Activated CD4-positive, alpha-beta T cell treated with anti-CD3 and anti-CD28 coated beads, Interleukin-2, amount 10 ng/mL, durations not matched to agents 7 days and 5 days (primary cell): ENCODE results near the gene COL2A1. TPM values are rescaled to one million over a fixed set of nuclear protein-coding genes. Genes with fewer than 3 reads are reported as not detected.

ENCODE experiments used
- CTCF ChIA-PET: fragments of 350-600 bp; sonication (Branson Sonifier 250); formaldehyde crosslinking; loops from one replicate; lab custom pipeline; 2021; ENCODE audit warnings: antibody characterized with exemption; lab: Charles Lee
- POLR2A ChIA-PET: fragments of 350-600 bp; sonication (Branson Sonifier 250); formaldehyde crosslinking; loops from one replicate; lab custom pipeline; 2021; ENCODE audit warnings: antibody characterized with exemption; lab: Charles Lee
- DNase-seq: peaks from one replicate; pipeline ENCODE4 v3.0.0-alpha.2; 2020
- H3K27ac Mint-ChIP-seq: one replicate; pipeline ENCODE4 v1.8.0; 2021; ENCODE audit warnings: mild to moderate bottlenecking, moderate library complexity, mixed read lengths
- H3K27me3 Mint-ChIP-seq: one replicate; pipeline ENCODE4 v1.8.0; 2021; ENCODE audit warnings: mixed read lengths
- H3K36me3 Mint-ChIP-seq: one replicate; pipeline ENCODE4 v1.8.0; 2021; ENCODE audit warnings: low read depth, mixed read lengths
- H3K4me1 Mint-ChIP-seq: one replicate; pipeline ENCODE4 v1.8.0; 2021; ENCODE audit warnings: mixed read lengths
- H3K4me3 Mint-ChIP-seq: one replicate; pipeline ENCODE4 v1.8.0; 2021; ENCODE audit warnings: mild to moderate bottlenecking, moderate library complexity, mixed read lengths
- H3K9me3 Mint-ChIP-seq: one replicate; pipeline ENCODE4 v1.8.0; 2021; ENCODE audit warnings: mixed read lengths
- total RNA-seq, 2 experiments: library from RNA; stranded (reverse); gene quantifications; one replicate each; pipeline ENCODE4 v1.2.3, GENCODE V29; 2021

COL2A1 gene
- total RNA-seq, 2 experiments from 2014 or later: not detected

- POLR2A ChIA-PET: interaction anchor here (0.7 kb wide), 1 partner anchor 937 kb away, joined by 3 read pairs; no protein-coding TSS in a partner anchor
- no peaks in the 10 kb centered on the region for H3K4me1 Mint-ChIP-seq
- H3K36me3 Mint-ChIP-seq: no peaks in the 10 kb centered on the region
- H3K27me3 Mint-ChIP-seq: peaks cover 58% of the 10 kb centered on the region
- no peak for DNase-seq
- H3K9me3 Mint-ChIP-seq: no peaks in the 10 kb centered on the region
- no peak overlapping the region for H3K4me3 Mint-ChIP-seq
- H3K27ac Mint-ChIP-seq: no peak overlapping the region
- CTCF ChIA-PET: interaction anchor here (0.9 to 1.3 kb wide), 2 partner anchors 12 to 71 kb away, joined by 3 to 5 read pairs; no protein-coding TSS in a partner anchor
Observed at GRCh38 chr12:48017496-48017895, 13.2 kb upstream of the COL2A1 start.

- ChIA-PET CTCF (interaction anchor here (1.3 kb wide), 1 partner anchor 11 kb away, joined by 5 read pairs; no protein-coding TSS in a partner anchor), POLR2A (interaction anchor here (0.7 kb wide), 1 partner anchor 936 kb away, joined by 3 read pairs; no protein-coding TSS in a partner anchor)
- Mint-ChIP-seq H3K9me3 (no peaks in the 10 kb centered on the region), H3K4me3 (no peak overlapping the region), H3K36me3 (no peaks in the 10 kb centered on the region), H3K27ac (no peak overlapping the region), H3K4me1 (no peaks in the 10 kb centered on the region), H3K27me3 (peaks cover 50% of the 10 kb centered on the region)
- no peak for DNase-seq
Observed at GRCh38 chr12:48016373-48017020, 12.2 kb upstream of the COL2A1 start.

GRCh38 chr12:48015954-48016353, 11.7 kb upstream of the COL2A1 start:
- CTCF ChIA-PET: interaction anchor here (1.0 kb wide), 1 partner anchor 21 kb away, joined by 3 read pairs; no protein-coding TSS in a partner anchor
- H3K9me3 Mint-ChIP-seq: no peaks in the 10 kb centered on the region
- no peaks in the 10 kb centered on the region for H3K4me1 Mint-ChIP-seq
- peaks cover 54% of the 10 kb centered on the region for H3K27me3 Mint-ChIP-seq
- H3K27ac Mint-ChIP-seq: no peak overlapping the region
- no peak for DNase-seq
- POLR2A ChIA-PET: no interaction called here
- H3K36me3 Mint-ChIP-seq: no peaks in the 10 kb centered on the region
- H3K4me3 Mint-ChIP-seq: no peak overlapping the region

GRCh38 chr12:48015129-48015528, 10.9 kb upstream of the COL2A1 start:
- POLR2A ChIA-PET: no interaction called here
- peaks cover 58% of the 10 kb centered on the region for H3K27me3 Mint-ChIP-seq

GRCh38 chr12:48013287-48013686, 9.0 kb upstream of the COL2A1 start:
- no peaks in the 10 kb centered on the region for H3K36me3 Mint-ChIP-seq

More at GRCh38 chr12:48015129-48015528, 10.9 kb upstream of the COL2A1 start:
- no peak for DNase-seq
- Mint-ChIP-seq H3K9me3 (no peaks in the 10 kb centered on the region), H3K4me1 (no peaks in the 10 kb centered on the region), H3K4me3 (no peak overlapping the region), H3K27ac (no peak overlapping the region), H3K36me3 (no peaks in the 10 kb centered on the region)
- CTCF ChIA-PET: interaction anchor here (1.0 kb wide), 2 partner anchors 18 to 20 kb away, joined by 3 read pairs; no protein-coding TSS in a partner anchor

GRCh38 chr12:48012070-48012469, 7.8 kb upstream of the COL2A1 start:
- Mint-ChIP-seq H3K27ac (no peak overlapping the region), H3K27me3 (peaks cover 63% of the 10 kb centered on the region), H3K4me3 (no peak overlapping the region), H3K9me3 (no peaks in the 10 kb centered on the region), H3K36me3 (no peaks in the 10 kb centered on the region), H3K4me1 (no peaks in the 10 kb centered on the region)
- CTCF ChIA-PET: interaction anchor here (1.0 kb wide), 1 partner anchor 11 kb away, joined by 3 read pairs; no protein-coding TSS in a partner anchor
- POLR2A ChIA-PET: no interaction called here
- DNase-seq: no peak

More at GRCh38 chr12:48013287-48013686, 9.0 kb upstream of the COL2A1 start:
- Mint-ChIP-seq H3K27ac (no peak overlapping the region), H3K4me3 (no peak overlapping the region), H3K4me1 (no peaks in the 10 kb centered on the region), H3K27me3 (peaks cover 59% of the 10 kb centered on the region), H3K9me3 (no peaks in the 10 kb centered on the region)
- POLR2A ChIA-PET: no interaction called here
- CTCF ChIA-PET: no interaction called here
- DNase-seq: no peak

- CTCF ChIA-PET: interaction anchor here (0.7 to 1.4 kb wide), 2 partner anchors 8 to 283 kb away, joined by 3 to 4 read pairs; no protein-coding TSS in a partner anchor
- no peak overlapping the region for H3K4me3 Mint-ChIP-seq
- no peak overlapping the region for H3K27ac Mint-ChIP-seq
- peaks cover under 1% of the 10 kb centered on the region for H3K4me1 Mint-ChIP-seq
- H3K27me3 Mint-ChIP-seq: peaks cover 72% of the 10 kb centered on the region
- H3K9me3 Mint-ChIP-seq: no peaks in the 10 kb centered on the region
- DNase-seq: no peak
- POLR2A ChIA-PET: no interaction called here
- no peaks in the 10 kb centered on the region for H3K36me3 Mint-ChIP-seq
Observed at GRCh38 chr12:48010366-48010970, 6.2 kb upstream of the COL2A1 start.

GRCh38 chr12:48009471-48009870, 5.2 kb upstream of the COL2A1 start:
- Mint-ChIP-seq H3K4me1 (peaks cover 2% of the 10 kb centered on the region), H3K36me3 (no peaks in the 10 kb centered on the region), H3K27ac (no peak overlapping the region), H3K9me3 (no peaks in the 10 kb centered on the region), H3K27me3 (peaks cover 76% of the 10 kb centered on the region), H3K4me3 (no peak overlapping the region)
- POLR2A ChIA-PET: no interaction called here
- CTCF ChIA-PET: no interaction called here
- DNase-seq: no peak

GRCh38 chr12:48008950-48009349, 4.7 kb upstream of the COL2A1 start:
- Mint-ChIP-seq H3K4me3 (no peak overlapping the region), H3K27ac (no peak overlapping the region), H3K9me3 (no peaks in the 10 kb centered on the region), H3K4me1 (peaks cover 2% of the 10 kb centered on the region), H3K36me3 (no peaks in the 10 kb centered on the region), H3K27me3 (peaks cover 74% of the 10 kb centered on the region)
- ChIA-PET CTCF (no interaction called here), POLR2A (no interaction called here)
- no peak for DNase-seq

- CTCF ChIA-PET: interaction anchor here (1.1 kb wide), 1 partner anchor 13 kb away, joined by 4 read pairs; no protein-coding TSS in a partner anchor
- Mint-ChIP-seq H3K27ac (no peak overlapping the region), H3K4me1 (peaks cover 7% of the 10 kb centered on the region), H3K9me3 (no peaks in the 10 kb centered on the region), H3K27me3 (peaks cover 76% of the 10 kb centered on the region), H3K4me3 (no peak overlapping the region), H3K36me3 (no peaks in the 10 kb centered on the region)
- DNase-seq: no peak
- POLR2A ChIA-PET: no interaction called here
Observed at GRCh38 chr12:48008349-48008748, 4.1 kb upstream of the COL2A1 start.

GRCh38 chr12:48007206-48007605, 2.9 kb upstream of the COL2A1 start:
- Mint-ChIP-seq H3K4me3 (no peak overlapping the region), H3K27me3 (peaks cover 80% of the 10 kb centered on the region), H3K9me3 (no peaks in the 10 kb centered on the region), H3K27ac (no peak overlapping the region), H3K4me1 (peaks cover 19% of the 10 kb centered on the region), H3K36me3 (no peaks in the 10 kb centered on the region)
- ChIA-PET POLR2A (no interaction called here), CTCF (no interaction called here)
- no peak for DNase-seq

- CTCF ChIA-PET: interaction anchor here (1.0 to 2.0 kb wide), 4 partner anchors 11 to 274 kb away, joined by 3 to 5 read pairs (median 3); no protein-coding TSS in a partner anchor
- DNase-seq: no peak
- Mint-ChIP-seq H3K27ac (no peak overlapping the region), H3K36me3 (no peaks in the 10 kb centered on the region), H3K27me3 (peaks cover 88% of the 10 kb centered on the region), H3K9me3 (no peaks in the 10 kb centered on the region), H3K4me3 (no peak overlapping the region), H3K4me1 (peaks cover 32% of the 10 kb centered on the region)
- POLR2A ChIA-PET: no interaction called here
Observed at GRCh38 chr12:48005750-48006021, 1.4 kb upstream of the COL2A1 start.
